NCI-H526 treated with DMSO at 0.1 percent for 48 hours (cell line): ENCODE results near the gene IL1R1.
"Not testable (repeated sequence)": the region's sequence is repeated elsewhere in the genome, so short reads cannot be mapped to it uniquely, and the experiment has no call there.

ENCODE experiments used
- DNase-seq: peaks from one replicate; lab custom pipeline; 2025; lab: John Stamatoyannopoulos, UW

Gene IL1R1

DNA sequence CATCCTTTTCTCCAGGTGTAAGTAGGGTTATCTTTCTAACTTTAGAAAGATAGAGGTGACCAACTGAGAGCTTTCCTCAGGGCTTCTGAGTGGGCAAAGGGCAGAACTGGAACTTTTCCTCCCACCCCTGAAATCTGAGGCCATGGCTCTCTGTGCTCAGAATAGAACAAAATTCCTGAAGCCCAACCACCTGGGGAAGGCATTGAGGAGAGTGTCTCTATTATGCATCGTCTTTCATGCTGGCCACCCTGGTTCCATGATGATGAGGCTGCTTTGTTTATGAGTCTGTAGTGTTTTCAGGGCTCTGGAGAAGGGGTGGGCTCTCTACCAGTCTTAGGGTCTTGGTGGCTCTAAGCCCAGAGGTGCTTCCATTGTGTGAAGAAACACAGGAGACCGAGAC, 30.7 kb upstream of the IL1R1 start:
- no peak for DNase-seq

DNA sequence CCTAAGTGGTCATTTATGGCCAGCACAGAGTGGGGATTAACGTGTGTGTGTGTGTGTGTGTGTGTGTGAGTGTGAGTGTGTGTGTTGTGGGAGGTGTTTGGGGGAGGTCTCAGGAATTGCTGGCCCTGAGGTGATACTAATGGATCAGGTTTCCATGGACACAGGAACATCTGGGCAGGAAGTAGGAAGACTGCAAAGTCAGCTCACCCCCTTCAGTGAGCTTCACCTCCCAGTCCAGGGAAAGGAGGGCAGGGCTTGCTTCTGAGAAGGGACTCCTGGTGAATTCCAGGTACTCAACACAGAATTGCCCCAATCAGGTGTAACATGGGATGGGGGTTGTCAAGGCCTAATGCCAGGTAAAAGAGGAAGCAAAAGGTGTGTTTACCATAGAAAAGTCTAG, 30.3 kb upstream of the IL1R1 start:
- DNase-seq = no peak

GRCh38 chr2:102112692-102113665, 29.6 kb upstream of the IL1R1 start:
- no peak for DNase-seq

DNA sequence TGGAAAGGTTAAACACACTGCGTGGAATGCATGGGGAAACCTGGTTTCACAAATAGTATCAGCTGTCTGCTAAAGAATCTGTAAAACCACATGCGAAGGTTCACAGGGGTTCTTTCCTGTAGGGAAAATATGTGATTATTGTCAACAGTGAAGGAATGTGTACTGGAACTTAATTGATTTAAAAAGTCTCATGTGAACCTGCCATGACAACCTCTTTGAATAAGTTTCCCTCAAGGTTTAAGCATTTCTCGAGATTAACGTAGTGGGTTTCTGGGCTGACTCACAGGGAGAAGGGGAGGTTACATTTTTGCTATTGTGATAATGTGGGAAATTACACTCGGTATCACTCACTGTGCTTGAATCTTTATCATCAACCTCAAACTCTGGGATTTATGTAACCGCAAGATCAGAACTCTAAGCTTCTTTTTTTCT, 28.2 kb upstream of the IL1R1 start:
- DNase-seq = no peak

DNA sequence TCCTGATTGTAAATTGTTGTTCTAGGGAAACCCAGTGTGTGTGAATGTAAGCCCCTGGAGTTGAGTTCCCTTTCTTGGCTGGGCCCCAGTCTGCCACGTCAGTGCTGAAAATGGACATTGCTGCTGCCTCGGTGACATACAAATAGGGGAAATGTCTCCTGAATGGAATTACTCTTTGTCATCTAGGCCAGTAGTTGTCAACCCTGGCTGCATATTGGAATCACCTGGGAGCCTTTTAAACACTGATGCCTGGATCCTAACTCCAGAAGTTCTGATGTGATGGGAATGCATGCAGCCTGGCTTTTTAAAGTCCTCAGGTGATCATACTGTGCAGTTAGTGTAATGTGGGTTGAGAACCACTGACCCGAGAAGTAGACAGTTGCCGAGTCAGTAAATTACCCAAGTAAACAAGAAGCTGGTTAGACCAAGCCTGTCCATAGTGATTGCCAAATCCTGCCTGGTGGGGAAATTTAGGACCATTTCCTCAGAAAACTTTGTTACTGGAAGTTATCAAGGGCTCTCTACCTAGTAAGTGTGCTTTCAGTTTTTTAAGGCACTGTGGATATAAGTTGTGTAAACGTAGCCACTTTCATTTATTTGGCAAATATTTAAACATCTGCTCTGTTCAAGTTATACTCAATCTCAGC, 27.6 kb upstream of the IL1R1 start:
- no peak for DNase-seq

- no peak for DNase-seq
Measured at GRCh38 chr2:102116630-102117471, 25.7 kb upstream of the IL1R1 start.

DNA sequence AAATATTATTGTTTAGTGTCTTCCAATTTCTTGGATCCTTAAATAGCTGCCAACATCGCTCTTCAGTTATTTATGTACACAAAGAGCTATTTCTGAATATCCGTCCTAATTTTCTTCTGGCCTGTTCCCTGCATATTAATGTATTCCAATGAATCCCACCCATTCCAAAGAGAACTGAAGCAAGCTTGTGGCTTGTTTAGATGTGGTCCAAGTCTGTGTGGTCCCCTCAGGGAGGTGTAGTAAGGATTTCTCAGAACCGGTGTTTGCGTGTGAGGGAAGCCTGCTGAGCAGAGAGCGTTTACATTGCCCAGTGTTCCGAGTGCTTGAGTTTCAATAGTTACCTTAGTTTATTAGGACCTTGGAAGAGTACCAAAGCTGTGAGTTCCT, 25.1 kb upstream of the IL1R1 start:
- no peak for DNase-seq

- no peak for DNase-seq
Measured at GRCh38 chr2:102119255-102119654, 23.3 kb upstream of the IL1R1 start.

DNA sequence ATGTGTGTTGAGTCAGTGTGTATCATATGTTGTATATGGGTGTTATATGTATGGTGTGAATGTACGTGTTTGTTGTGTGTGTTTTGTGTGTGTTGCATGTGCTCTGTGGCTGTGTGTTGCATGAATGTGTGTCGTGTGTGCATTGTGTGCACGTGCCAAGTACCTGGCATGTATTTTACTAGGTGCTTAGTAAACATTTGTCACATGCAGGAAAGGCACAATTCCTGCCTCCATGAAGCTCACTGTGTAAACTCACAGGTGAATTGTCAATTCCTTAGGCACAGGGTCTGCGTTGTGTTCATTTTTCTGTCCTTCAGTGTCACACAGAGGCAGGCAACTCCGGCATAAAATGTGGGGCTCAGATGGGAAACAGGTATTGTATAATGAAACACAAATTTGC, 22.3 kb upstream of the IL1R1 start:
- DNase-seq = no peak

DNA sequence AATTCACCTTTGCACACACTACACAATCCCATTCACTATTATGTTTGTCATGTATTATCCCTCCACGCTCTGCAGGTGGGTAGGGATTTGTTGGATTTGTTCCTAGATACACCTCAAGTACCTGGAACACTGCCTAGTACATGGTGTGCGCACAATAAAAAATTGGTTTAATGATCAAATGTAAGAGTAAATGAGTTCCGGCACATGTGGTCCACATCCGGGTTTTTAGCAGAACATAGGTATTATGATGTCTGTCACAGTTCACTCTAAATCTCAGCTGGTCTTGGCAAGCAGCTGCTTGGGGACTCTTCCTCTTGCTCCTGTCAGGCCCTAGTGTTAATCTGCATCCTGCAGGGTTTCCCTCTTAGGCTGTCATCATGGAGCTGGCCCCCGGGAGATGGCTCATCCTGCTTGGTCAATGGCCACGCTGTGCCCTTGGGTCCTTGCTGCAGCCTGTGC, 21.8 kb upstream of the IL1R1 start:
- no peak for DNase-seq

- no peak for DNase-seq
Measured at GRCh38 chr2:102122115-102122514, 20.4 kb upstream of the IL1R1 start.

GRCh38 chr2:102122909-102123308, 19.6 kb upstream of the IL1R1 start:
- no peak for DNase-seq

DNA sequence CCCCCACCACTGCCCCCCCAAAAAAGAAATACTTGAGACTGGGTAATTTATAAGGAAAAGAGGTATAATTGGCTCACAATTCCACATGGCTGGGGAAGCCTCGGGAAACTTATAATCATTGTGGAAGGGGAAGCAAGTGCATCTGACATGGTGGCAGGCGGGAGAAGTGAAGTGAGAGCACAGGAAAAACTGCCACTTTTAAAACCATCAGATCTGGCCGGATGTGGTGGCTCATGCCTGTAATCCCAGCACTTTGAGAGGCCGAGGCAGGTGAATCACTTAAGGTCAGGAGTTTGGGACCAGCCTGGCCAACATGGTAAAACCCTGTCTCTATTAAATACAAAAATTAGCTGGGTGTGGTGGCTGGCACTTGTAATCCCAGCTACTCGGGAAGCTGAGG, 18.1 kb upstream of the IL1R1 start:
- not testable (repeated sequence) for DNase-seq

DNA sequence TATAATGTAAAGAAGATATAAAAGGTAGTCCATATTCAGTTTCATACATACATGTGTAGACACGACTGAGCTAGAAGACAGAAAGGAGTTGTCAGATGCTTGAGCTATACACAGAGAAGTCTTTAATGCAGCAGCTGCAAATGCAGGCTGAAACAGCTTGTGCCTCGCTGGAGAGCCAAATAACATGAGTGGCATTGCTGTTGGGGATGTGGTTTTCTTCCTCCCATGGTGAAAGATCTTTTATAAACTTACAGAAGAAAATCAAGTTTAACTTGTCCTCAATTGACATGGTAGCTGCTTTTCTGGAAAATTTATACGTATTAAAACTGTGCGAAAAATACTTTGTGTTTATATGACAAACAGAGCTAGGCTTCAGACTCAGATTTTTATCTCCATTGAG, 16.4 kb upstream of the IL1R1 start:
- DNase-seq = no peak

- no peak for DNase-seq
Measured at GRCh38 chr2:102126660-102127059, 15.9 kb upstream of the IL1R1 start.

DNA sequence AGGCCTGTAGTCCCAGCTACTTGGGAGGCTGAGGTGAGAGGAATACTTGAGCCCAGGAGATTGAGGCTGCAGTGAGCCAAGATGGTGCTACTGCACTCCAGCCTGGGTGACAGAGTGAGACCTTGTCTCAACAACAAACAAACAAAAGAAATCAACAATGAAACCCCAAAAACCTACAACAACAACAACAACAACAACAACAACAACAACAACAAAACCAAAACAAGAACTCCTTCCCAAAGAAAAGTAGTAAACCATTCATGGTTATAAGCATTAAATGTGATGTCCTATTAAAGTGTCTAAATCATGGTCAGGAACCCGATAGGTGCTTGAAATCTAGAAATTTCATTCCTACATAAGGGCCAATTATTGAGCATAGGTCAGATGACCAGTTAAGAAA, 13.5 kb upstream of the IL1R1 start:
- DNase-seq = no peak

DNA sequence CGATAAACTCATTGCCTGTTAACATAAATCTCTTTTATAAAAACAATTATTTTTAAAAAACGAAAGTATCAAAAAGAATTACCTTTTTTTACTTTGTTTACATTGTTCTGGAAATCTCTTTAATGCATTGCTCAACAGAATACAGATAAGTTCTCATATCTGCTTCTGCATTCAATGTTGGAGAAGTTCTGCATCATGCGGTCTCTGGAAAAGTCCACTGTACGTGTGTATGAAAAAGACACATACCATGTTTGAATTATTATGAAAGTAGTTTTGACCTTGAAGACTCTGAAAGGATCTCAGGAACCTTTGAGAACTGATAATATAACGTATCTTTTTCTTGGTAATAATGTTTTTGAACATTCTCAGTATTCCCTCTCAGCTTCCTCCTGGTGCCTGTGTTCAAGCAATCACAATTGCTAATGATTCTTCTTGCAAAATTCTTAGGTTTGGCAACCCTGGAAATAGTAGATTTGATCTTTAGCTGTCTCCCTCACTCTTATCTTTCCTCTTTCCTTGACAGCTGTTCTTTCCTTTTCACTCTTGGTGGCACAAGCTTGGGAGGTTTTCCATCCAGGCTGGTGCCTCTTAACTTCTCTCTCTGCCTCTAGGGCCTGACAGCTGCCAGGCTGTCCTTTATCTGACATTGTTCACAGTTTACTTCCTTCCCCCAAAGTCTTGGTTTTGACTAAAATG, 12.4 kb upstream of the IL1R1 start:
- DNase-seq = no peak

DNA sequence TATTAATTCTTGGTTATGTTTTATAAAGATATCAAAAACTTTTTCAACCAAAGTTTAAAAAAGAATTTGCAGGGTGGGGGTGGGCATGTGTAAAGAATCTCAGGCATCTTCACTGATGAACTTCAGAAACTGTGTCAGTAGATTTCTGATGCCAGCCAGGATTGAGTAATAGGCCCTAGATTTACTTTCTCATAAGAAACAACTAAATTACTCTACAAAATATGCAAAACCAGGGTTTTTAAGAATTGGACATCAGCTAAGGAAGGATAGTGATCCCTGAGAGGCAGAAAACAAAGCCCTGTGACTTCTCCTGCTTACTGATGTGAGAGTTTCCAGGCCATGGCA, 11.9 kb upstream of the IL1R1 start:
- no peak for DNase-seq

DNA sequence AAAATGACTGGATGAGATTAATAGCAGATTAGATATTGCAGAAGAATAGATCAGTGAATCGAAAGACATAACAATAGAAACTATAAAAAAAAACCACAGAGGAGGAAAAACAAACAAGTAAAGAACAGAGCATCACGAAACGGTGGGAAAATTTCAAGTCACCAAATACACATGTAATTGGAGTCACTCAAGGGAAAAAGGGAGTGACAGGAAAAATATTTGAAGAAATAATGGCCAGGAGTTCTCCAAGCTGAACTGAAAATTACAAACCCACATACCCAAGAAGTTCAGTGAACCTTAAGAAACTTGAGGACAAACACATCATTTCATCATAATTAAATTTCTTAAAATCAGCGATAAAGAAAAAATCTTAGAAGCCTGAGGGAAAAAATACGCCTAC, 11.0 kb upstream of the IL1R1 start:
- DNase-seq = no peak

- no peak for DNase-seq
Measured at GRCh38 chr2:102137138-102137537, 5.4 kb upstream of the IL1R1 start.

- no peak for DNase-seq
Measured at GRCh38 chr2:102138331-102138730, 4.2 kb upstream of the IL1R1 start.

- no peak for DNase-seq
Measured at GRCh38 chr2:102139851-102140250, 2.7 kb upstream of the IL1R1 start.
